Endodermal cell (in vitro differentiated cells): ENCODE results near the gene TMCC2. TPM values are rescaled to one million over a fixed set of nuclear protein-coding genes. Genes with fewer than 3 reads are reported as not detected.

Experiments used
- DNase-seq: peaks from one replicate; pipeline ENCODE4 v3.0.0-alpha.2; 2017
- H3K27ac ChIP-seq: 2 replicates; pipeline ENCODE4 v1.5.1; 2013; ENCODE audit warnings: mild to moderate bottlenecking, low read depth, low read length, moderate library complexity
- H3K27me3 ChIP-seq: 2 replicates; pipeline ENCODE4 v1.6.1; 2013; ENCODE audit warnings: mild to moderate bottlenecking, low read length, moderate library complexity; ENCODE audit not compliant: insufficient read depth, control insufficient read depth, poor library complexity, severe bottlenecking
- H3K36me3 ChIP-seq: 2 replicates; pipeline ENCODE4 v1.7.0; 2013; ENCODE audit warnings: mild to moderate bottlenecking, low read length, moderate library complexity; ENCODE audit not compliant: control insufficient read depth, insufficient read depth
- H3K4me1 ChIP-seq: one replicate; pipeline ENCODE4 v1.7.0; 2013; ENCODE audit warnings: low read length; ENCODE audit not compliant: control insufficient read depth, insufficient read depth
- H3K4me3 ChIP-seq: 2 replicates; pipeline ENCODE4 v1.5.1; 2013; ENCODE audit warnings: mild to moderate bottlenecking, low read length, moderate library complexity
- H3K9ac ChIP-seq: 2 replicates; pipeline ENCODE4 v1.6.1; 2013; ENCODE audit warnings: mild to moderate bottlenecking, low read length, moderate library complexity; ENCODE audit not compliant: poor library complexity, severe bottlenecking; ENCODE audit errors: extremely low read depth
- H3K9me3 ChIP-seq: 2 replicates; pipeline ENCODE4 v1.6.1; 2013; ENCODE audit warnings: mild to moderate bottlenecking, low read length, moderate library complexity; ENCODE audit not compliant: control insufficient read depth
- H3K27ac Mint-ChIP-seq: 2 replicates; pipeline ENCODE4 v1.8.0; 2020; ENCODE audit warnings: mixed read lengths
- H3K27me3 Mint-ChIP-seq: 2 replicates; pipeline ENCODE4 v1.8.0; 2021; ENCODE audit warnings: mild to moderate bottlenecking, mixed read lengths; ENCODE audit not compliant: insufficient read depth
- H3K36me3 Mint-ChIP-seq: 2 replicates; pipeline ENCODE4 v1.8.0; 2020; ENCODE audit warnings: low read depth, mixed read lengths
- H3K4me1 Mint-ChIP-seq: 2 replicates; pipeline ENCODE4 v1.8.0; 2020; ENCODE audit warnings: mixed read lengths
- H3K4me3 Mint-ChIP-seq: 2 replicates; pipeline ENCODE4 v1.8.0; 2020; ENCODE audit warnings: mild to moderate bottlenecking, moderate library complexity, mixed read lengths
- H3K9me3 Mint-ChIP-seq: 2 replicates; pipeline ENCODE4 v1.8.0; 2020; ENCODE audit warnings: mild to moderate bottlenecking, mixed read lengths
- WGBS, 2 experiments: methylation state at CpG; one replicate each; pipeline versions ENCODE4 v1.1.5 to v1.1.7; 2013; ENCODE audit warnings: missing lambda C conversion rate in 2 of 2, mixed read lengths in 1 of 2; ENCODE audit not compliant: insufficient coverage in 1 of 2, insufficient read length in 1 of 2; 5-methylcytosine and 5-hydroxymethylcytosine counted together
- total RNA-seq, 2 donors: library from RNA; stranded (reverse); fragmentation: NEBNext Ultra II Directional in 1 of 2; extraction: Animal tissue kit (Norgen Biotek cat#: 25700) in 1 of 2; gene quantifications; 2 replicates in 1 of 2; 3 replicates in 1 of 2; pipeline ENCODE4 v1.2.1, GENCODE V29; 2021
- TF ChIP-seq, protein P1 (sequence below): fragments of 200-600 bp; sonication (generic); conservative IDR thresholded peaks from 2 replicates; pipeline ENCODE4 v1.5.0; 2021; ENCODE audit warnings: antibody characterized with exemption, mild to moderate bottlenecking

TMCC2 gene
- total RNA-seq, 2 donors from 2014 or later = 5.2 to 5.8 TPM

DNA sequence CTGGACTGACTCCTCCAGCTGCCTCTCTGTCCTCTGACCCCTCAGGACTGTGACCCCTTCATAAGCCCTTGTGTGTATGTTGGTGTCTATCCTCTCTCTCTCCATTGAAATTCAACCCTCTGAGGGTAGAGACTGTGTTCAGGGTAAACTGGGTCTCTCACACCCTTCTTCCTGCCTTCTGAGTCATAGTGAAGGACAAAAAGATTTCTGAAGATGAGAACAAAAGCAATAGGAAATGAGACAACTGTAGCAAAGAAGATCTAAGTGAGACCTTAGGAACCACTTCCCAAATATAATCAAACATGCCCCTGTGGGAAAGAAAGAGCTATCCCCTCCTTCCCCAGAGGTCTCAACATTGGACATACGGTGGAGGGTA is 76.9 kb downstream of the TMCC2 start:
- peaks cover 11% of the 10 kb centered on the region for H3K4me1 ChIP-seq
- Mint-ChIP-seq H3K4me1 (peaks cover 23% of the 10 kb centered on the region), H3K4me3 (no peak overlapping the region), H3K36me3 (peaks cover 62% of the 10 kb centered on the region), H3K27me3 (no peaks in the 10 kb centered on the region), H3K9me3 (no peaks in the 10 kb centered on the region), H3K27ac (peak overlapping the region; percentile 40)
- no peak overlapping the region for H3K4me3 ChIP-seq
- 100% methylated on average over 1 of the region's 1 CpG; no CpG with 5 or more reads in 1 of the 2 experiments for WGBS, 2 experiments
- TF ChIP-seq, protein P1, sequence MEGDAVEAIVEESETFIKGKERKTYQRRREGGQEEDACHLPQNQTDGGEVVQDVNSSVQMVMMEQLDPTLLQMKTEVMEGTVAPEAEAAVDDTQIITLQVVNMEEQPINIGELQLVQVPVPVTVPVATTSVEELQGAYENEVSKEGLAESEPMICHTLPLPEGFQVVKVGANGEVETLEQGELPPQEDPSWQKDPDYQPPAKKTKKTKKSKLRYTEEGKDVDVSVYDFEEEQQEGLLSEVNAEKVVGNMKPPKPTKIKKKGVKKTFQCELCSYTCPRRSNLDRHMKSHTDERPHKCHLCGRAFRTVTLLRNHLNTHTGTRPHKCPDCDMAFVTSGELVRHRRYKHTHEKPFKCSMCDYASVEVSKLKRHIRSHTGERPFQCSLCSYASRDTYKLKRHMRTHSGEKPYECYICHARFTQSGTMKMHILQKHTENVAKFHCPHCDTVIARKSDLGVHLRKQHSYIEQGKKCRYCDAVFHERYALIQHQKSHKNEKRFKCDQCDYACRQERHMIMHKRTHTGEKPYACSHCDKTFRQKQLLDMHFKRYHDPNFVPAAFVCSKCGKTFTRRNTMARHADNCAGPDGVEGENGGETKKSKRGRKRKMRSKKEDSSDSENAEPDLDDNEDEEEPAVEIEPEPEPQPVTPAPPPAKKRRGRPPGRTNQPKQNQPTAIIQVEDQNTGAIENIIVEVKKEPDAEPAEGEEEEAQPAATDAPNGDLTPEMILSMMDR = no peak
- peaks cover 70% of the 10 kb centered on the region for H3K36me3 ChIP-seq
- no peak overlapping the region for H3K9ac ChIP-seq
- no peak for DNase-seq
- no peaks in the 10 kb centered on the region for H3K9me3 ChIP-seq
- H3K27ac ChIP-seq = peak overlapping the region; percentile 61
- no peaks in the 10 kb centered on the region for H3K27me3 ChIP-seq

DNA sequence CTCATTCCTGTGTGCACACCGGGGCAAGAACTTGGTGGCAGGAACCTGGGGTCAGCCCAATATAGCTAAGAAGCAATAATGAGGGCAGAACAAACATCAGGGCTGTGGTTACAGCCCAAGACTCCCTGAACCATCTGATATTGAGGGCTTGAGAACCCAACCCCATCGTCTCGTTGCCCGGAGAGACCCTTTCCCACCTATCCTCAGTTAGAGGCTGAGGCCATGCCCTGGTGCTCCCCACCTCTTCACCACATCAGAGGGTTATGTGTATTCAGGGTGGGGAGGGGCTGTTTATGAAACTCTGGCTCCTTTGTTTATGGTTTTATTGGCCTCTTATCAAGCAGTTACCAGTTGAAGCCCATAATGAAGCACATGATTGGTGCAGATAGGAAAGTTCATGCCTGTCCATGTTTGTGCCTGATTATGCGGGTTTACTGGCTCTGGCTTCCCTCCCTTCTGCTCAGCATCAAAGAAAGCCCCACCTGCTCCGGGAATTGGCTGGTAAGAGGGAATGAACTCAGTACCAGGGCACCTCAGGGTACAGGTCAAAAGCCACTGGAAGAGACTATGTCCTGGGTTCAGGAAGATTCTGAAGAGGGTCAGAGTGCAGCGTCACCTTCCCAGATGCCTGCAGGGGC is 79.3 kb downstream of the TMCC2 start:
- Histone ChIP-seq H3K4me1 (peaks cover 4% of the 10 kb centered on the region), H3K27me3 (no peaks in the 10 kb centered on the region), H3K27ac (peak overlapping the region; percentile 30), H3K36me3 (peaks cover 91% of the 10 kb centered on the region), H3K9ac (no peak overlapping the region), H3K4me3 (no peak overlapping the region), H3K9me3 (no peaks in the 10 kb centered on the region)
- no peaks in the 10 kb centered on the region for H3K9me3 Mint-ChIP-seq
- H3K27ac Mint-ChIP-seq = no peak overlapping the region
- DNase-seq = no peak
- no peak overlapping the region for H3K4me3 Mint-ChIP-seq
- H3K36me3 Mint-ChIP-seq = peaks cover 84% of the 10 kb centered on the region
- no peaks in the 10 kb centered on the region for H3K27me3 Mint-ChIP-seq
- H3K4me1 Mint-ChIP-seq = peaks cover 4% of the 10 kb centered on the region
- TF ChIP-seq, protein P1 = no peak
- 97 to 100% methylated on average over 3 to 7 of the region's 7 CpGs for WGBS, 2 experiments

DNA sequence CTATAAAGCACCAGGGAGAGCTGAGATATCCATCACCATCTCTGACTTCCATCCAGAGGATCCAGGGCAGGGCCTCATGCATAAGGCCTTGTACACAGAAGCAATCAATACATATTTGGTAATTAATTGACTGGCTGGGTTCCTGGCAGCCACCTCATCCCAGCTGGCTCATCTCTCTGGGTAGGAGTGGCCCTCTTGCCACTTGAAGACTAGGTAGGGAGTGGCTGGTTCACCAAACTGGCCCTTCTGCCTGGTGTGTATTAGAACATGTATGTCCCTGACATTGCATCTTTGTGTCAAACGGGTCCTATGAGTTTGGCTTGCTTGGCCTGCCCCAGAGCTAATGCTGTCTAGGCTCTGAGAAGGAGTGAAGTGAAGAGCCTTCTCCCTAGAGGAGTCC is 82.0 kb downstream of the TMCC2 start:
- Mint-ChIP-seq H3K36me3 (peaks cover 68% of the 10 kb centered on the region), H3K27me3 (no peaks in the 10 kb centered on the region), H3K4me1 (peaks cover 25% of the 10 kb centered on the region), H3K27ac (no peak overlapping the region), H3K4me3 (no peak overlapping the region), H3K9me3 (no peaks in the 10 kb centered on the region)
- DNase-seq = no peak
- 75 to 90% methylated on average over 1 of the region's 1 CpG for WGBS, 2 experiments
- TF ChIP-seq, protein P1 = no peak
- H3K4me3 ChIP-seq = no peak overlapping the region
- H3K36me3 ChIP-seq = peaks cover 80% of the 10 kb centered on the region
- no peak overlapping the region for H3K9ac ChIP-seq
- H3K9me3 ChIP-seq = no peaks in the 10 kb centered on the region
- H3K27ac ChIP-seq = no peak overlapping the region
- H3K27me3 ChIP-seq = no peaks in the 10 kb centered on the region
- peaks cover 6% of the 10 kb centered on the region for H3K4me1 ChIP-seq
